Stimulated activated CD8-positive, alpha-beta memory T cell treated with anti-CD3 and anti-CD28 coated beads, Interleukin-12 subunit alpha, Interleukin-12 subunit beta, amount 100 ng/mL, for 1 hour (primary cell): ENCODE data around the gene SLC30A5.

Experiments used
- DNase-seq: peaks from one replicate; pipeline ENCODE4 v3.0.0-alpha.2; 2020; ENCODE audit warnings: low read depth

SLC30A5 gene

DNA sequence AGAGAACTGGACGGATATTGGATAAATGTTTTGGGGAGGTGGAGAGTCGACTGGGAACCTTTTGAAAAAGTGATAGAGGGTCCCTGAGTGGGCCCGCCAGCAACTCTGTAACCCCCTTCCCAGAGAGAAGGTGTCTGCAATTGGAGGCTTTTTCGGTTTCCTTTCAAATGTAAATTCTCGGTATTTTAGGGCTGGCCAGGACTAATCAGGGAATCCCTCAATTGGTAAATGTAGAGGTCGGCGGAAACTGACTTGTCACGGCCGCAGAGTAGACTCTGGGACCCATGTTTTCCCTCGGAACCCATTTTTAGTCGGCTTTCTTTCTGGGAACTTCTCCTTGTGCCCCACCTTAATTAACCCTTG is 73.7 kb downstream of the SLC30A5 start:
- no peak for DNase-seq

DNA sequence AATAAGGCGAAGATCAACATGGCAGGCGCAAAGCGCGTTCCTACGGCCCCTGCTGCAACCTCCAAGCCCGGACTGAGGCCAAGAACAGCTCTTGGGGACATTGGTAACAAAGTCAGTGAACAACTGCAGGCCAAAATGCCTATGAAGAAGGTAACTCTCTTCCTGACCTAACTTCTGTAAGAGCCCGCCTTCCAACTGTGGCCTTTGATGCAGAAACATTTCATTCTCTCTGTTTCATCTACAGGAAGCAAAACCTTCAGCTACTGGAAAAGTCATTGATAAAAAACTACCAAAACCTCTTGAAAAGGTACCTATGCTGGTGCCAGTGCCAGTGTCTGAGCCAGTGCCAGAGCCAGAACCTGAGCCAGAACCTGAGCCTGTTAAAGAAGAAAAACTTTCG is 74.1 kb downstream of the SLC30A5 start:
- DNase-seq = no peak

DNA sequence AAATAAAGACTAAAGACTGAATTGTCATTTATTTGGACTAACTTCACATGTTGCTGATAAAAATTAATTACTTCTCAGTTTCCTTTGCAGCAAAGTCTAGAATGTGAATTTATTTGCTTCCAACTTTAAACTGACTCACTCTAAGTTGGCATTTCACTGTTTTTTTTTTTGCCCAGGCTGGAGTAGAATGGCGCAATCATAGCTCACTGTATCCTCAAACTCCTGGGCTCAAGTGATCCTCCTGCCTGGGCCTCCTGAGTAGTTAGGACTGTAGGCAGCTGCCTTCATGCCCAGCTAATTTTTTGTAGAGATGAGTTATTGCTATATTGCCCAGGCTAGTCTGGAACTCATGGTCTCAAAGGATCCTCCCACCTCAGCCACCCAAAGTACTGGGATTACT is 76.7 kb downstream of the SLC30A5 start:
- no peak for DNase-seq

- DNase-seq = no peak
Measured at GRCh38 chr5:69170969-69171368, 77.2 kb downstream of the SLC30A5 start.
